Tibial nerve (tissue), 3 donors: ENCODE results near the gene CCDC85B.

Source experiments
- POLR2A ChIP-seq, 2 donors: fragments of 450-650 bp; IDR thresholded peaks; one replicate each; pipeline ENCODE4 v1.6.1; 2017; ENCODE audit warnings: antibody characterized with exemption in 2 of 2, mild to moderate bottlenecking in 2 of 2, moderate library complexity in 2 of 2
- TF ChIP-seq, protein P1 (sequence below), 5 experiments: fragments of 200-600 bp in 3 of 5; fragments of 450-650 bp in 2 of 5; sonication (generic) in 3 of 5; IDR thresholded peaks; one replicate each; pipeline ENCODE4 v1.5.1; 2016 to 2019; ENCODE audit warnings: antibody characterized with exemption in 5 of 5, mild to moderate bottlenecking in 3 of 5, moderate library complexity in 2 of 5

DNA sequence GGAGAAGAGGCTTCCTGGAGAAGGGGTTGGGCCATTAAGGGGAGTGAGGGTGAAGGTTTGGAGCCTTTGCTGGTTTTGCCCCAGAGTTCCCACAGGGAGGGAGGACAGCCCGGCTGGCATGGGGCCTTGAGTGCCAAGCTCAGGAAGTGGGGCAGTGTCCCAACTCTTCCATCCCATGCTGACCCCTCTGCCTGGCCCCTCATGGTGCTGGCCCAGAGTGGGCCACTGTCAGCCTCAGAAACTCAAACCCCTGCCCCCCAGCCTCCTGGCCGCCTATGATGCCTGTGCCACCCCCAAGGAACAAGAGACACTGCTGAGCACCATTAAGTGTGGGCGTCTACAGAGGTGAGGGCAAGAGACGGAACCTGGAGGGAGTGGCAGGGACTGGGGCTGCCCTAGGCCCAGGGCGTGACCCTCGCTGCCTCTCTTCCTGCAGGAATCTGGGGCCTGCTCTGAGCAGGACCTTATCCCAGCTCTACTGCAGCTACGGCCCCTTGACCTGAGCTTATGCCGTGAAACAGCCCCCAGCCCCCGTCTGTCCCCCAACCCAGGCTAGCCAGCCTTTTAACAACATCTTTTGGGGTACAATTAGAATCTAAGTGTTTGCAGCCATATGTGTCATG, 24.8 kb upstream of the CCDC85B start:
- TF ChIP-seq, protein P1, sequence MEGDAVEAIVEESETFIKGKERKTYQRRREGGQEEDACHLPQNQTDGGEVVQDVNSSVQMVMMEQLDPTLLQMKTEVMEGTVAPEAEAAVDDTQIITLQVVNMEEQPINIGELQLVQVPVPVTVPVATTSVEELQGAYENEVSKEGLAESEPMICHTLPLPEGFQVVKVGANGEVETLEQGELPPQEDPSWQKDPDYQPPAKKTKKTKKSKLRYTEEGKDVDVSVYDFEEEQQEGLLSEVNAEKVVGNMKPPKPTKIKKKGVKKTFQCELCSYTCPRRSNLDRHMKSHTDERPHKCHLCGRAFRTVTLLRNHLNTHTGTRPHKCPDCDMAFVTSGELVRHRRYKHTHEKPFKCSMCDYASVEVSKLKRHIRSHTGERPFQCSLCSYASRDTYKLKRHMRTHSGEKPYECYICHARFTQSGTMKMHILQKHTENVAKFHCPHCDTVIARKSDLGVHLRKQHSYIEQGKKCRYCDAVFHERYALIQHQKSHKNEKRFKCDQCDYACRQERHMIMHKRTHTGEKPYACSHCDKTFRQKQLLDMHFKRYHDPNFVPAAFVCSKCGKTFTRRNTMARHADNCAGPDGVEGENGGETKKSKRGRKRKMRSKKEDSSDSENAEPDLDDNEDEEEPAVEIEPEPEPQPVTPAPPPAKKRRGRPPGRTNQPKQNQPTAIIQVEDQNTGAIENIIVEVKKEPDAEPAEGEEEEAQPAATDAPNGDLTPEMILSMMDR (IDR thresholded peaks at IDR 0.05) = no peak
- TF ChIP-seq POLR2A (IDR thresholded peaks at IDR 0.05) = no peak
